Heart left ventricle (tissue), 16 donors: ENCODE measurements around the gene PRKCG. TPM values are rescaled to one million over a fixed set of nuclear protein-coding genes. Genes with fewer than 3 reads are reported as not detected.
"Not testable (repeated sequence)": the region's sequence is repeated elsewhere in the genome, so short reads cannot be mapped to it uniquely, and the experiment has no call there.

Experiments used
- ATAC-seq, 4 donors: fragments of 200-7000 bp; cut with Tn5 transposase; one replicate each; pipeline ENCODE4 v1.9.1; 2020 to 2022; ENCODE audit warnings: moderate library complexity in 4 of 4, mild to moderate bottlenecking in 3 of 4, moderate number of reproducible peaks in 1 of 4
- DNase-seq, 5 donors: peaks; one replicate each; pipeline ENCODE4 v3.0.0-alpha.2; 2020
- H3K27ac ChIP-seq, 12 donors: fragments of 200-600 bp; sonication (generic) in 4 of 12; one replicate each; pipeline versions ENCODE4 v1.5.0 to v1.8.0; 2016 to 2022; ENCODE audit warnings: mild to moderate bottlenecking in 2 of 12
- H3K27me3 ChIP-seq, 9 donors: fragments of 200-600 bp; sonication (generic) in 2 of 9; one replicate each; pipeline versions ENCODE4 v1.5.1 to v1.8.0; 2016 to 2022; ENCODE audit warnings: mild to moderate bottlenecking in 3 of 9
- H3K36me3 ChIP-seq, 9 donors: fragments of 200-600 bp; sonication (generic) in 2 of 9; one replicate each; pipeline versions ENCODE4 v1.5.0 to v1.8.0; 2018 to 2022; ENCODE audit warnings: mild to moderate bottlenecking in 2 of 9
- H3K4me1 ChIP-seq, 12 donors: fragments of 200-600 bp; sonication (generic) in 4 of 12; one replicate each; pipeline versions ENCODE4 v1.5.0 to v1.8.0; 2016 to 2022; ENCODE audit warnings: mild to moderate bottlenecking in 3 of 12
- H3K4me3 ChIP-seq, 12 donors: fragments of 200-600 bp; sonication (generic) in 4 of 12; one replicate each; pipeline versions ENCODE4 v1.5.0 to v1.8.0; 2017 to 2022; ENCODE audit warnings: mild to moderate bottlenecking in 9 of 12, moderate library complexity in 4 of 12
- H3K9me3 ChIP-seq, 12 donors: fragments of 200-600 bp; sonication (generic) in 4 of 12; one replicate each; pipeline versions ENCODE4 v1.5.0 to v1.8.0; 2016 to 2022; ENCODE audit warnings: mild to moderate bottlenecking in 1 of 12
- CTCF ChIP-seq, 12 donors: fragments of 200-600 bp; sonication (generic) in 4 of 12; IDR thresholded peaks; one replicate each; pipeline versions ENCODE4 v1.5.0 to v1.8.0; 2018 to 2022; ENCODE audit warnings: antibody characterized with exemption in 12 of 12, mild to moderate bottlenecking in 5 of 12
- POLR2A ChIP-seq, 2 donors: fragments of 450-650 bp; IDR thresholded peaks; one replicate each; pipeline ENCODE4 v1.6.1; 2017; ENCODE audit warnings: antibody characterized with exemption in 2 of 2, mild to moderate bottlenecking in 2 of 2, moderate library complexity in 2 of 2
- WGBS, 4 donors: extraction: QIAGEN DNeasy Blood & Tissue Kit in 2 of 4; methylation state at CpG; one replicate each; pipeline versions ENCODE4 v1.1.5 to v1.1.7; 2013 to 2018; 5-methylcytosine and 5-hydroxymethylcytosine counted together
- intact Hi-C, 10 donors: fragments of 100-400 bp; cut with DNase I; formaldehyde crosslinking; loops; one replicate each; pipeline versions ENCODE4 v1.11.1 to v1.14.2; 2022
- polyA plus RNA-seq, 2 donors: library from polyadenylated mRNA; stranded (reverse); fragments of 200-250 nt; gene quantifications; one replicate each; pipeline ENCODE4 v1.2.3, GENCODE V29; 2013
- total RNA-seq, 9 donors: library from RNA; depleted of rRNA in 2 of 9; stranded (reverse); fragments of >200 nt in 2 of 9; fragmentation: NEBNext Ultra II Directional in 3 of 9; extraction: Animal tissue kit (Norgen Biotek cat#: 25700) in 3 of 9; gene quantifications; one replicate each; pipeline versions ENCODE4 v1.1.0 to v1.2.4, GENCODE V29; 2016 to 2023
- donor health status: ischemic (EF 13 %, LVEDD 7.1; RV severe dilation, severe dysfunction).
- donor health status: healthy with polysubstance abuse.
- donor health status: DM: no; HTN: yes; CAD: no.
- donor health status: DM: no; HTN: no; CAD: no.
- donor health status: ischemic (EF 25% LVEDD 6.9; RV normal size, moderate dysfunction).
- donor health status: ischemic (EF 25% LVEDD 5.7; RV mildly dilated, moderate dysfunction).
- donor health status: healthy.
- donor health status: DM: yes; HTN: yes; CAD: no.
- donor health status: ischemic (EF 35%, LVEDD 5.7; RV mildly dilated, moderate dysfunction).
- donor health status: nonischemic (EF 11% LVEDD 7.7; RV severe dilation, severe dysfunction).
- donor health status: DM: yes; HTN: yes; CAD: no.
- donor health status: PGD.
- donor health status: ischemic (EF 29% LVEDD 5.4; RV normal size, mild dysfunction).
- donor health status: nonischemic (EF 23%, LVEDD 6.1; RV moderate dilation, normal function).

PRKCG gene
- total and polyA plus RNA-seq, 11 donors = 0.09 TPM; not detected in 10

GRCh38 chr19:53867225-53868090, 14.5 kb upstream of the PRKCG start, which contains the start of gene MYADM:
Gene MYADM (plus strand): TSS chr19:53867883. CDS start chr19:53873530, 5,647 bp downstream.
- ATAC-seq (peak; percentile 83 to 92 (median 88)), DNase-seq (peak; percentile 99)
- Histone ChIP-seq H3K36me3 (peaks cover 0 to 22% (median 10%) of the 10 kb centered on the region in 9 donors), H3K9me3 (no peaks in the 10 kb centered on the region), H3K4me3 (peak within 1 kb of the TSS; percentile 67 to 96 (median 90)), H3K27ac (peak within 1 kb of the TSS; percentile 85 to 99 (median 94)), H3K4me1 (peaks cover 3 to 47% (median 24%) of the 10 kb centered on the region in 12 donors), H3K27me3 (no peaks in the 10 kb centered on the region)
- 1 to 7% (median 1%) methylated on average over 13 to 37 of the region's 37 CpGs for WGBS, 4 donors
- TF ChIP-seq POLR2A (IDR thresholded peaks at IDR 0.05) = peak; percentile 51 to 77
- TF ChIP-seq CTCF (IDR thresholded peaks at IDR 0.05) = no peak
- intact Hi-C loops = loop anchor here in 2 of 10 donors (5.0 kb wide), 2 partner anchors 235 to 325 kb away; partner anchors contain the start of genes NDUFA3 (in 1 of the 2), OSCAR (in 1 of the 2) and TSEN34 (in 1 of the 2)

GRCh38 chr19:53868091-53868891, 13.7 kb upstream of the PRKCG start:
- peak in 3 of 4 donors; percentile 2 to 23 (median 11) for ATAC-seq
- H3K9me3 ChIP-seq = no peaks in the 10 kb centered on the region
- WGBS, 4 donors = 0 to 4% (median 1%) methylated on average over 27 to 36 of the region's 37 CpGs
- H3K4me1 ChIP-seq = peaks cover 3 to 54% (median 26%) of the 10 kb centered on the region in 12 donors
- intact Hi-C loops = loop anchor here in 2 of 10 donors (5.0 kb wide), 2 partner anchors 234 to 324 kb away; partner anchors contain the start of genes NDUFA3 (in 1 of the 2), OSCAR (in 1 of the 2) and TSEN34 (in 1 of the 2)
- H3K27ac ChIP-seq = peak overlapping the region; percentile 85 to 99 (median 94)
- H3K27me3 ChIP-seq = no peaks in the 10 kb centered on the region
- H3K36me3 ChIP-seq = peaks cover 0 to 30% (median 19%) of the 10 kb centered on the region in 9 donors
- peak overlapping the region; percentile 67 to 96 (median 90) for H3K4me3 ChIP-seq
- DNase-seq = peak; percentile 52 to 82 (median 76)
- TF ChIP-seq POLR2A (IDR thresholded peaks at IDR 0.05) (no peak), CTCF (IDR thresholded peaks at IDR 0.05) (no peak)

- no peaks in the 10 kb centered on the region for H3K27me3 ChIP-seq
- no peaks in the 10 kb centered on the region for H3K9me3 ChIP-seq
- ATAC-seq (peak; percentile 28 to 74 (median 70)), DNase-seq (peak; percentile 91 to 95 (median 94))
- intact Hi-C loops = loop anchor here in 2 of 10 donors (5.0 kb wide), 2 partner anchors 233 to 323 kb away; partner anchors contain the start of genes NDUFA3 (in 1 of the 2), OSCAR (in 1 of the 2) and TSEN34 (in 1 of the 2)
- H3K4me1 ChIP-seq = peaks cover 3 to 62% (median 26%) of the 10 kb centered on the region in 12 donors
- peak overlapping the region; percentile 85 to 99 (median 94) for H3K27ac ChIP-seq
- peaks cover 0 to 39% (median 27%) of the 10 kb centered on the region in 9 donors for H3K36me3 ChIP-seq
- TF ChIP-seq POLR2A (IDR thresholded peaks at IDR 0.05) = peak; percentile 60 to 61
- TF ChIP-seq CTCF (IDR thresholded peaks at IDR 0.05) = peak in 10 of 12 donors; percentile 12 to 46 (median 28)
- WGBS, 4 donors = 1 to 2% (median 1%) methylated on average over 23 to 75 of the region's 75 CpGs
- peak overlapping the region; percentile 67 to 96 (median 90) for H3K4me3 ChIP-seq
These were observed 12.8 kb upstream of the PRKCG start for GRCh38 chr19:53868892-53869804.

GRCh38 chr19:53869805-53870484, 12.1 kb upstream of the PRKCG start:
- H3K27me3 ChIP-seq, DNase-seq, ATAC-seq, H3K9me3 ChIP-seq: not testable (repeated sequence)
- Histone ChIP-seq H3K4me3 (peak overlapping the region; percentile 67 to 96 (median 90)), H3K4me1 (peaks cover 3 to 68% (median 26%) of the 10 kb centered on the region in 12 donors), H3K36me3 (peaks cover 0 to 47% (median 32%) of the 10 kb centered on the region in 9 donors), H3K27ac (peak overlapping the region; percentile 85 to 99 (median 94))
- intact Hi-C loops = loop anchor here in 3 of 10 donors (5.0 to 10.0 kb wide), 4 partner anchors 232 to 592 kb away; partner anchors contain the start of genes NDUFA3 (in 2 of the 3), OSCAR (in 2 of the 3), LENG9 (in 1 of the 3) and TSEN34 (in 1 of the 3)
- 5 to 35% (median 7%) methylated on average over 2 to 24 of the region's 24 CpGs for WGBS, 4 donors
